NCI-H1436 treated with DMSO at 0.1 percent for 48 hours (cell line): ENCODE measurements around the gene CASP3.
"Not testable (repeated sequence)": the region's sequence is repeated elsewhere in the genome, so short reads cannot be mapped to it uniquely, and the experiment has no call there.

Experiments used
- DNase-seq: peaks from one replicate; lab custom pipeline; 2025; lab: John Stamatoyannopoulos, UW

CASP3 gene

GRCh38 chr4:184664445-184665210 lies 15.4 kb upstream of the CASP3 start:
- DNase-seq, result no peak

- DNase-seq, result no peak
Measured at GRCh38 chr4:184662236-184662635, 13.0 kb upstream of the CASP3 start.

DNA sequence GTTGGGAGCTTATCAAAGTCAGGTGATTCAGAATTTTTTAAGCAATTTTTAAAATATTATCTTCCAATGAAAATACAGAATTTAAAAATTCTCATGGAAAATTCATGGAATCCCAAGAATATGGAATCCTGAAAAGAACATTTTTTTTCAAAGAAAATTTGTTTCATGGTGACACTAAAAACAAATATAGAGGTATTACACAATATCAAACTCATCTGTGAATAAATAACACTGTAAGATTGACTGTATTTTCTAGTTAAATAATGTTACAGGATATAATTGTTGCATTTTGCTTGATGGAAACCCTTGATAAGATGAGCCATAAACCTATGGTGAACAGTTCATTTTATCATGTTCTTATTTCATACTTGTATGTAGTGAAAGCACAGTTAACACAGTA lies 11.7 kb upstream of the CASP3 start:
- no peak for DNase-seq

DNA sequence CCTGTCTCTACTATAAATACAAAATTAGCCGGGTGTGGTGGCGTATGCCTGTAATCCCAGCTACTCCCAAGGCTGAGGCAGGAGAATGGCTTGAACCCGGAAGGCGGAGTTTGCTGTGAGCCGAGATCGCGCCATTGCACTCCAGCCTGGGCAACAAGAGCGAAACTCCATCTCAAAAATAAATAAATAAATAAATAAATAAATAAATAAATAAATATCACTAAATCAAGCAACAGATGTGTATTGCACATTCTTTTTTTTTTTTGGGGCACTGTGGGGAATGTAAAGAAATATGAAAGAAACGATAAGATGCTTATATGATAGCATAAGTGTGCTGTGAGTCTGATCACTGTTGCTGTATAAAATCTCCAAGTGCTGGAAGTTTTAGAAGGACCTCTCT lies 8.6 kb upstream of the CASP3 start:
- DNase-seq, result not testable (repeated sequence)

GRCh38 chr4:184657144-184657543 lies 7.9 kb upstream of the CASP3 start:
- DNase-seq, result no peak

DNA sequence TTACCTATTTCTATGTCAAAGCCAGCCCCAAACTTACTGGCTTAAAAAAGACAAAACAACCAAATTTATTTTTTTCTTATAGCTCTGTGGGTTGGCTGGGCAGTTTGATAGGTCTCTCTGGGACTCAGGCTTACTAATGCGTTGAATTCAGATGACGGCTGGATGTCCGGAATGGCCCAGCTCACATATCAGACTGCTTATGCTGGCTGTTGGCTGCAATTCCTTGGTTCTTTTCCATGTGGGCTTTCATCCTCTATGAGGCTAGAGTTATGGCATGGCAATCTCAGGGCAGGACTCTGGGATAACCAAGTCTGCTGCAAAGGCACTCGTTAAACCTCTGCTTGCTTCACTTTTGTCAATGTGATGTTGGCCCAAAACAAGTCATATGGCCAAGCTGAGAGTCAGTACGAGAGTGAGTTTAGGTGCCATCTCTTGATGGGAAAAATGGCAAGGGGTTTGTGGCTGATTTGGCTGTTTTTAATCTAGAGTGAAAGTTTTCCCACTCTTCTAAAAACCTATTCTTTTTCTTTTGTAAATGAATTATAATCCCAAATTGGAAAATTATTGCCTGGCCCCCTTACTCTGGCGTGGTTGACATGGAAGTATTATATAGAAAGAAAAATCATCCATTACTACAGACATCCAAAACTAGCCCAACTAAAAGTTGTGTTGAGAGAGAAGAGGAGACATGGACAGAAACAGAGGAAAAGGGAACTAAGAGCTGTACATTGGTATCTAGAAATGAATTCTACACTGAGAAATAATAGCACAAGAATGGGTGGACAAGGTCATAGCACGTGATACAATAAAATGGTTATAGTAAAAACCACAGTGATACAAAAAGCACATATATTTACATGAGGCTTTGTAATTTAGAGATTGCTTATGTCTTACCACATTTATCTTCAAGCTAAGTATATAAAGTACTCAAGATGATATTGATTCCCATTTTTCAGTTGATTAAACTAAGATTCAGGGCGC lies 6.9 kb upstream of the CASP3 start:
- no peak for DNase-seq

DNA sequence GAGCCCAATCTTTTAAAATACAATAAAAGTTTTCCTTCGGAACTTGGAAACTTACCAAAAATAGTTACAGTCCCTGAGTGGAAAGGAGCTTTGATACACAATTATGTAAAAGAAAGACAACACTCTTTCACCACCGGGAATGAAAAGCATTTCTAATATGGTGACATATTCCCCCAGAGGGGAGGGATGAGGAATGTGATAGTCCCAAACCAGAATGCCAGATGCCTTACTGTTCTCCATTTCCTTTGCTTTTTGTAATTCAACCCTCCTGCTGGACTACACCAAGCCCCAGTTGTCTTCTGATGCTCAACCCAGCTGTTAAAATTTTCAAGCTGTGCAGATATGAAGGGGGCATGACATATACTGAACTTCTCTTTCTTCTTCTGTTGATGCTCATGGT lies 4.4 kb upstream of the CASP3 start:
- no peak for DNase-seq

- not testable (repeated sequence) for DNase-seq
Measured at GRCh38 chr4:184652681-184653080, 3.4 kb upstream of the CASP3 start.

GRCh38 chr4:184651899-184652298 lies 2.7 kb upstream of the CASP3 start:
- DNase-seq, result no peak

GRCh38 chr4:184649971-184650855 lies 966 bp upstream of the CASP3 start:
- DNase-seq, result no peak

DNA sequence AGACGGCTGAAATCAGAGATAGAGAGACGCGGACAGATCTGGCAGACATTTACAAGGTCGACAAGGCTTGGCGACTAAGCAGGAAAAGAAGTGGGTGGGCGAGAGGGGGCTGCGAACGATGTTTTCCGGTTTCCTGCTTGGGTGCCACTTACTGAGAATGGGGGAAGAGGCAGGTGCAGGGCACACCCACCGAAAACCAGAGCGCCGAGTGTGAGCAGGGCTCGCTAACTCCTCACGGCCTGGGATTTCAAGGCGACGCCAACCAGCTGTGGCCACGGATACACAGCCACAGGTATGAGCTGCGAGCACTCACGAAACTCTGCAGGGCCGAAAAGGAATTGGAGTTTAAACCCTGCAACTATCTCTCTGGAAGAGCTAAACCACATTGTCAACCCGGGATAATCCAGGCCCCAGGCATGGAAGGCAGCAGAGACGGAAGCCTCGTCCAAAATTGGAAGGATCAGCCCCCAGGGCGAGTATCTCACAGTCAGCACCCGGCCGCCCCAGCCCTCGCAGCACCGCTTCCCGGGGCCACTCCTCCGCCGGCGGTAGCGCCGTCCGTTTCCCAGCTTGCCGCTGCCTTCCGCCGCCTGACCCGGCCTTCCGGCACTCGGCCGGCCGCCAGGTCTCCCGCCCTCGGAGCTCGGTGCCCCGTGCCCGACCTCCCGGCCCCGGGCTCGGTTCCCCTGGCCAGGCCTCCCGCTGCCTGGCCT lies 778 bp downstream of the CASP3 start:
- no peak for DNase-seq

DNA sequence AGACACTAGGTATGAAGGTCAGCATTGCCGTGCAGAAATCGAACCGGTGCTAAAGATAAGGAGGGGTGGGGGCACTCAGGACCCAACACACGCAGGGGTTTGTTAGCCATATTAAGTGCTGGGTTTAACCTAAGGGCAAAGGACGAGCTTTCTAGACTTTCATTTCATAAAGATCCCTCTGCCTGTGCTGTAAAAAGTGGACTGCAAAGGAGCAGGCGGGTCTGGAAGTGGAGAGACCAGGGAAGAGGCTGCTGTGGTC lies 1.3 kb downstream of the CASP3 start:
- no peak for DNase-seq

DNA sequence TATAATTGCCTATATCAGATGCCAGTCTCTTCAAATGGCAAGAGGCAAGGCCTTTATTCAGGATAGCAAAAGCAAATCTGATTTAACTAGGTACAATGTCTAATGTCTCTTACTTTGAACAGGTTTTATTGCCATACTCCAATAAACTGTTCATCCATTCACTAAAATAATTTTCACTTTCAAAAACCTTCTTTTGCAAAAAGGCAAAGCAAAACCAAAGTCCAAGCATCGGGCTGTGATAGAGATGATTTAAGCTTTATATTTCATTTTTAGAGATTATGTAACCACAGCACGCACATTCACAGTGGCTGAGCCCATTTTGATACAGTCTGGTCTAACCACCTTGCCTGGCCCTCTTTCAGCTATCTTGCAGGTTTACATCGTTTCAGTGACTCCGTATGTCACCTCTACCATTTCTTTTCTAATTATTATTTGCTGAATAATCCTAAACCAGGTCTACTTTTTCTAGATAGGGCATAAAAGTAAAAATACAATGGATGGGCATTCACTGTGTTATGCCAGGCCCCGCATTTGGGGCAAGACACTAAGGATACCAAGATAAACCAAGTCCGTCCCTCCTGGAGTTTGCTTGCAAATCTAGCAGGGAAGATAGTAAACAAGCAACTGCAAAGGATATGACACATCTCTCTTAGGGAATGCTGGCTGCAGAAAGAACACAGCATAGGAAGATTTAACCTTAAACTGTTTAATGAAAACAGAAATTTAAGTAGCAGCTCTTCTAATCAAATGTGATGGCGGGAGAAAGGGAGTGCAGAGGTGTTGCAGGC lies 1.8 kb downstream of the CASP3 start:
- DNase-seq, result no peak

DNA sequence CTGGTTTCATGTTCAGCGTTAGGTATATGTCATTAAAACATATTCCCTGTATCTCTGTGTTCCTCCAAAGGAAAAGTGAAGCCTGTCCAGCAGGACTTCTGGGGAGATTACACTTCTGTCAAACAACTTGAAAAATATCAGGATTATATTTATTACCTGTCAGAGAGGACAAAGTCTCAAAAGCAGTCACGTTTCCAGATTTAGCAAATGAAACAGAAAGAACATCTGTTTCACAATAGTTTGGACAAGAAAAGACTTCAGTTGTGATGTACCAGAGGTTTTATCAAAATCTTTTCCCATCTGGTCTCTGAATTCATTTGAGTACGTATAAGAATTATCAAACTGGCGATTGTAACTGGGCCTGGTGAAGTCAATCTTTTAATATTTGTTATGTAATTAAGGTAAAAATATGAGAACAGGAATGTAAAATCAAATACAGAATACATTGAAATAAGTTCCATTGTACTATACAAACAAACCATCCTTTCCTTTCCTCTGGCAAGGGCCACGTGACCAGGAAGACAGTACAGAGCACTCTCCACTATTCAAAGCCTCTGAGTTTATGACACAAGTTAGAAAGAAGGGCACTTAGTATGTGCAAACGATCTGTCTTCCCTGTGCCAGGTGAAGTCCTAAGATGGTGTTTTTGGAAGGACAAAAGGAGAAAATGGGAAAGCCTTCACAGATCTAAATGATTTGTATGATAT lies 3.2 kb downstream of the CASP3 start:
- DNase-seq, result no peak

DNA sequence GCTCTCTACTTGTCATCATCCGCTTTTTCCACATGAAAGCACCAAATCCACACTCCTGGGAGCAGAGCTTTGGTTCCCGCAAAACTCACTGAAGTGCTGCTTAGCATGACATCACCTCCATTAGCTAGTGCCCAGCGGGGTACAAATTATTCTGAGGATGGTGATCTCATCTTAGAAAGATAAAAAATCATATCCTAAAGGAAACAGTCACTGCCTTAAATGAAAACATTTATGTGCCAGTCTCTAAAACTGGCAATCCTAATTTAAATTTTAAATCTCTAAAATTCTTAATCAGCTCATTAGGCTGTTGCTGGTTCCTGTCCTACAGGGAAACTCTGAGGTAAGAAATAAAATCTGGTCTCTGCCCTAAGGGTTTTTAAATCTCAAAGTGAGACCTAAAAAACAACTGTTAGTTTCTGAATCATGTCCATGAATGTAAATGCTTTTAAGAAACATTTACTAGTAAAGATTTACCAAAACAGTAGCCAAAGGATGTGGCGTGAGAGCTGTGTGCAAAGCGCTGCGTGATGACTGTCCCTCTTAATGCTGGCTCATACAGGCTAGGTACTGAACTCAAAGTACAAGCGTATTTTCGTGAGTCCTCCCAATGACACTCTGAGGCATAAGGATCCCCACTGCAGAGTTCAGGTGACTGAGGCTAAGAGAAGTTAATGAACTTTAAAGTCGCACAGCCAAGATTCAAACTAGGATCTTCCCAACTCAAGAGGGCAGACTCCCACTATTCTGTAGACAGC lies 4.5 kb downstream of the CASP3 start:
- DNase-seq, result no peak

- no peak for DNase-seq
Measured at GRCh38 chr4:184643731-184644130, 5.5 kb downstream of the CASP3 start.

DNA sequence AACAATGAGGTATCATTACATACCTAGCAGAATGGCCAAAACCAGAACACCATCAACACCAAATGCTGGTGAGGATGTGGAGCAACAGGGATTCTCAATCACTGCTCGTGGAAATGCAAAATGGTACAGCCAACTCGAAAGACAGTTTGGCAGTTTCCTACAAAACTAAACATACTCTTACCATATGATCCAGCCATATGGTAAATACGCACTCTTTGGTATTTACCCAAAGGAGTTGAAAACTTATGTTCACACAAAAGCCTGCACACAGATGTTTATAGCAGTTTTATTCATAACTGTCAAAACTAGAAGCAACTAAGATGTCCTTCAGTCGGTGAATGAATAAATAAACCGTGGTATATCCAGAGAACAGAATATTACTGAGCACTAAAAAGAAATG lies 7.8 kb downstream of the CASP3 start:
- no peak for DNase-seq

DNA sequence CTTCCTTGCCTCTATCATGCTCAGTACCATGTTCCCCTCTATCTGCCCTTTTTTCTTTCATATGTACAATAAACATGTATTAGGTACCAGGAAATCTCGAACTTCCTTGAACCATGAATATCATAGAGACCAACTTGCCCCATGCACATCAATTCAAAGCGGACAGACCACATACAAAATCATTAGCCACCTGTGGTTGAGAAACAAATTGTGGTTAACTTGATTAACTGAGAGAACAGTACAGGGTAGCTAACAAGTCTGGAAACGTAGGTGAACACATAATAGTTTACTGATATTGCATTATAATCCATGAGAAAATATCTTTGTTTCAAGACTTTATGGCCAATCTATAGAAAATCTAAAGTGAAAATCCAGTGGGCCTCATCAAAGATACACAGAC lies 8.2 kb downstream of the CASP3 start:
- no peak for DNase-seq

DNA sequence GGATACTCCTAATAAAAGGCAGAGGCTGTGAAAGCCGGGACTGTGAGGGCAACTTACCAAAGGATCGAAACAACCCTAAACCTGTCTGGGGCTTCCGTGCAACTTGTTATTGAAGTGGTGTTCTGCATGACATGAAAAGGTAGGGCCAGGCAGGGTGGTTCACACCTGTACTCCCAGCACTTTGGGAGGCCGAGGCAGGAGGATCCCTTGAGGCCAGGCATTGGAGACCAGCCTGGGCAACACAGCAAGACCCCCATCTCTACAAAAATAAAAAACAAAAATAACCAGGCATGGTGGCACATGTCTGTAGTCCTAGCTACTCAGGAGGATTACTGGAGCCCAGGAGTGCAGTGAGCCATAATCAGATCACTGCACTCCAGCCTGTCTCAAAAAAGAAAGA lies 12.3 kb downstream of the CASP3 start:
- DNase-seq, result no peak

- no peak for DNase-seq
Measured at GRCh38 chr4:184636144-184636543, 13.1 kb downstream of the CASP3 start.
